GM12875 (cell line): ENCODE measurements around the gene BEST1.

Source experiments
- H3K4me3 ChIP-seq: one replicate; pipeline ENCODE4 v1.5.1; 2011; ENCODE audit warnings: low read depth, low read length, control low read depth
- TF ChIP-seq, protein P1 (sequence below): IDR thresholded peaks from 2 replicates; pipeline ENCODE4 v1.5.1; 2011; ENCODE audit warnings: low read depth, mild to moderate bottlenecking, control low read depth, inconsistent platforms, low read length, moderate library complexity, borderline replicate concordance; ENCODE audit not compliant: insufficient read depth

The BEST1 gene

GRCh38 chr11:61950035-61950547 lies at the start of gene BEST1:
Gene BEST1, plus strand, starts transcription at chr11:61950351. Its CDS starts 1,456 bp downstream, at chr11:61951807.
- TF ChIP-seq, protein P1, sequence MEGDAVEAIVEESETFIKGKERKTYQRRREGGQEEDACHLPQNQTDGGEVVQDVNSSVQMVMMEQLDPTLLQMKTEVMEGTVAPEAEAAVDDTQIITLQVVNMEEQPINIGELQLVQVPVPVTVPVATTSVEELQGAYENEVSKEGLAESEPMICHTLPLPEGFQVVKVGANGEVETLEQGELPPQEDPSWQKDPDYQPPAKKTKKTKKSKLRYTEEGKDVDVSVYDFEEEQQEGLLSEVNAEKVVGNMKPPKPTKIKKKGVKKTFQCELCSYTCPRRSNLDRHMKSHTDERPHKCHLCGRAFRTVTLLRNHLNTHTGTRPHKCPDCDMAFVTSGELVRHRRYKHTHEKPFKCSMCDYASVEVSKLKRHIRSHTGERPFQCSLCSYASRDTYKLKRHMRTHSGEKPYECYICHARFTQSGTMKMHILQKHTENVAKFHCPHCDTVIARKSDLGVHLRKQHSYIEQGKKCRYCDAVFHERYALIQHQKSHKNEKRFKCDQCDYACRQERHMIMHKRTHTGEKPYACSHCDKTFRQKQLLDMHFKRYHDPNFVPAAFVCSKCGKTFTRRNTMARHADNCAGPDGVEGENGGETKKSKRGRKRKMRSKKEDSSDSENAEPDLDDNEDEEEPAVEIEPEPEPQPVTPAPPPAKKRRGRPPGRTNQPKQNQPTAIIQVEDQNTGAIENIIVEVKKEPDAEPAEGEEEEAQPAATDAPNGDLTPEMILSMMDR = no peak
- H3K4me3 ChIP-seq = no peak within 1 kb of the TSS

DNA sequence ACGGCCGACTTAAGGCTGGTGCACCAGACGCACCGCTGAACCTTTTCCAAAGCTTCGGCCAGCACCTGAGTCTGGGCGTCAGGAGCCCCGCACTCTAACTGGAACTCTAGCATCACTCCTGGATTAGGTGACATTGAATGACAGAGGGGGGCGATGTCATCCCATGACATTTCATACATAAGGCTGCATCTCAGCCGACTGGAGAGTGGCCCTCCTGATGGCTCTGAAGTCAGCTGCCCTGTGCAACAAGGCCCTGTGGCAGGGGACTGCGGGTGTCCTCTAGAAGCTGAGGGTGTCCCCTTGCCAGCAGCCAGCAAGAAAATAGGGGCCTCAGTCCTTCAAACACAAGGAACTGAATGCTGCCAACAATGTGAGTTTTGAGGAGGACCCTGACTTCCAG lies 48.8 kb upstream of the BEST1 start:
- no peak overlapping the region for H3K4me3 ChIP-seq
- TF ChIP-seq, protein P1 = no peak

DNA sequence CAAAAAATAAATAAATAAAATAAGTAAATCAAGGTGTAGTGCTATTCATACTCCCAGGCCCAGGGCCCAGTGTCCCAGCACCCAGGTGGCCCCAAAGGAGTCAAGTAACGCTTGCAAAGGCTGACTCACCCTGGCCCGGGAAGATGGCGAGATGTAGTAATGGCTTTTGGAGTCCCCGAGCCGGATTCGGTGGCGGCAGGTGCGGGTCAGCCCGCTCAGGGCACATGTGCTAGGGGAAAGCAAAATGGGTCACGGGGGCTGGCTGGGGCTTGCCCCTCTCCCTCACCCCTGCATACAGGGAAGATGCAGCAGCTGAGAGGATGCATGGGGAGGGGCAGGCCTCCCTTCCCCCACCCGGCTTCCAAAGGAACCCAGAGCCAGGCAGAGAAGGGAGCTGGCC lies 47.8 kb upstream of the BEST1 start:
- TF ChIP-seq, protein P1 = no peak
- no peak overlapping the region for H3K4me3 ChIP-seq

- TF ChIP-seq, protein P1 = no peak
- H3K4me3 ChIP-seq = no peak overlapping the region
These were observed 46.3 kb upstream of the BEST1 start for GRCh38 chr11:61903845-61904244.

DNA sequence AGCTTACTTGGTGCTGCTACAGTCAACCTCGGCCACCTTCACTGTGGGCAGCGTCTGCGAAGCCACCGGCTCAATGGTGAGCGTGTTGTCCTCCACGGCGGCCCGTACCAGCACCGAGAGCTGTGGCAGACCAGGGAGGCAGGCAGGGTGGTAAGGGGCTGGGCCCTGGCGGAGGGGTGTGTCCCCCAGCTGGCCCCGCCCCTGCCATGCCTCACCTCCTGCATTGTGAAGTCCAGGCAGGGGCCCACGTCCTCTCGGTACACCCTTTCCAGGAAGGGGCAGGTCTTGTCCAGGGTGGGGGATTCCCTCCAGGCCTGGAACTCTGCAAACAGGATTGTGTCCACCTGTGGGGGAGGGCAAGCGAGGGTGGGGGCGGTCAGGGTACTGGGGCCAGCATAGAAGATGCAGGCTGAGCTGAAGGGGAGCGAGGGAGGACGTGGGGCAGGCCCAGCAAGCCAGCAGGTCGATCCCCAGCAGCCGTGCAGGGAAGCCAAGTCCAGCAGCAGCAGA lies 45.6 kb upstream of the BEST1 start:
- no peak overlapping the region for H3K4me3 ChIP-seq
- TF ChIP-seq, protein P1 = no peak

DNA sequence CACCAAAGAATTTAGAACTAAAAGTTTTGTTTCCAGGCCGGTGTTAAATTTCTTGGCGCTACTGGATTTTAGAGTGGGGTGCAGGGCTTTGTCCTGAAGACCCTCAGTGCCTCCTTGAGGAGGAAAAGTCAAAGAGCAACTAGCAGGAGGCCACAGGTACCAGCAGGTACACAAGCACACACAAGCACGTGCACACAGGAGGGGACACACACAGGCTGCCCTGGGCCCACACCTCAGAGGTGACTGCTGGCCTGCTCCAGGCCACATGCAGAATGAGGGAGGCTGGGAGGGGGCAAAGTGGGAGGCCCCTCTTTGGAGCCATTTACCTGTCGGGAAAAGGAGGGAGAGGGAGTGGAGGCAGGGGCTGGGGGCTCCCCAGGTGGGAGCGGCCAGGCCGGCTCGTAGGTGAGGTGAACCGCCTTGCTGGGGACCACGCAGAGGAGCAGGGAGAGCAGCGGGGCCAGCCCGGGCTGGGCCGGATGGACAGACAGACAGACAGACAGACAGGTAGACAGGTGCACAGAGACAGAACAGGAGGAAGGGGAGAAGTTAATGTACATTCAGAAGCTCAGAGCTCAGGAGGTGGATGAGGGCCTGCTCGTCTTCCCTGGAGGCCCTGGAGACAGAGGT lies 45.0 kb upstream of the BEST1 start:
- TF ChIP-seq, protein P1 = no peak
- no peak overlapping the region for H3K4me3 ChIP-seq

DNA sequence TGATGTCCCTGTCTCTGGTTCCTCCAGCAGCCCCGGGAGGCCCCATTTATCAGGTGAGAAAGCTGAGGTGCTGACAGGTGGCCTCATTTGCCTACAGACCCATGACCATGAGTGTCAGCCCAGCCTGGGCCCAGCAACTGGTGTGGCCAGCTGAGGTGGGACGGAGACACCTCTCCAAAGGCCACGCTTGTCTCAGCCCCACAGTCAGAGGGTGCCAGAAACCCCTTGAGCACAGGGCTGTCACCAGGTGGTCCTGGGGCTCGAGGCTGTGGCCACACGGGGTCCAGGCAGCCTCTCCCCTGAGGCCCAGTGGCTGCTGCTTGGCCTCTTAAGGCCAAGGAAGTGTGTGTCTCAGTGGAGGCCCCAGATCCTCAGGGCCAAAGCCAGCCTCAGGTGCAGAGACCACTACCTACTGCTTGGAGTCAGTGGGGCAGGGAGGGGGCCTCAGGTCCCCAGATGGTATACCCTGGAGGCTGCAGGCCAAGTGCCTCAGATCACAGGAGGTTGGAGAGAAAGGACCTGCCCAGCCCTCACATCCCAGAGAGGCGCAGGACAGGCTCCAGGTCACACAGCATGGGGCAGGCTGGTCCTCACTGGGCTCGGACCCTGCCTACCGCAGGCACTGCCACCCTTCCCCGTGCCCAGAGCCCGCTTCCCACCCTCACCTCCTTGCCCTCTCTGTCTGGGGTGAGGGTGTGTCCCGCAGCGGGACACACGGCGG lies 44.2 kb upstream of the BEST1 start:
- no peak overlapping the region for H3K4me3 ChIP-seq
- TF ChIP-seq, protein P1 = no peak
